ENCODE measurements around the gene ALCAM.
"Not testable (repeated sequence)": the region's sequence is repeated elsewhere in the genome, so short reads cannot be mapped to it uniquely, and the experiment has no call there.

Gene ALCAM

GRCh38 chr3:105594219-105594618 lies 227.5 kb downstream of the ALCAM start:
- no peak for DNase-seq (ENCODE audit: low spot score)

DNA sequence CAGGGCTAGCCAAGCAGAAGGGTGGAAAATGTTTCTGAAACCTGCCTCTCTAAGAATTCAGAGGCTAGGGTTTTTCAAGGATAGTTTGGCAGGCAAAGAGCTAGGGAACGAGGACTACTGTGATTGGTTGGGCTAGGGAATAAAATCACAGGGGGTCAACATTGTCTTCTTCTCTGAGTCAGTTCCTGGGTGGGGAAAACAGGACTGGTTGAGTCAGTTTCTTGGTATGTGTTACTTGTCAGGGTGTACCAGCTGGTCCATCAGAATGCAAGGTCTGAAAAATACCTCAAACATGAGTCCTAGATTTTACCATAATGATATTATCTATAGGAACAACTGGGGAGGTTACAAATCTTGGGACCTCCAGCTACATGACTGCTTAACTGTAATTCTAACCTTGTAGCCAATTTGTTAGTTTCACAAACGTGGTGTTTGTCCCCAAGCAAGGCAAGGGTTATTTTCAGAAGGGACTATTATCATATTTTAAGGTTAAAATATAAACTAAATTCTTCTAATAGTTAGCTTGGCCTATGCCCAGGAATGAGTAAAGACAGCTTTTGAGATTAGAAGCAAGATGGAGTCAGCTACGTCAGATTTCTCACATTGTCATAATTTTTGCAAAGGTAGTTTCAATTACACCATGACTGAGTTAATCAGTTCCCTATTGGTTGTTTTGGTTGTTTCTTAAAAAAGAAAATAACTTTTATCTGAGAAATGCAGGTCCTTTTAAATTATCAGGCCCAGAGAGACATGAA lies 231.5 kb downstream of the ALCAM start:
- DNase-seq (ENCODE audit: low spot score) = no peak

DNA sequence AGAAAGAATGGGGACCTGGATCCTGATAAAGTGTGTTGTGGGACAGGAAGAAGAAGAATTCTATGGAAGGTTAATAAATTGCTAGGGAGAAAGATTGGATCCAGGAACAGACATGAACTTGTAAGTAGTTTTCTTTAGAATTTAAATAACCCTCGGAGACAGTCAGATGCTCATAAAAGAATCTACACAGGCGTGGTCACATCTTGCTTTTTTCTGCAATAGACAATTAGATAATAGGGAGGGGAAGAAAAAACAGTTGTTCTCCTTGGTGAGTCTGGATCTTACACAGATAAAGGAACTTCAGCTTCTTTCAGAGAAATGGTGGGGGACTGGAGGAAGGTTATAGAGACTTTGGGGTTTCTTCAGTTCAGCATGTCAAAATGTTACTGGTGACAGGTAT lies 232.6 kb downstream of the ALCAM start:
- no peak for DNase-seq (ENCODE audit: low spot score)

- not testable (repeated sequence) for DNase-seq (ENCODE audit: low spot score)
These were observed 235.0 kb downstream of the ALCAM start for GRCh38 chr3:105601756-105602155.

DNA sequence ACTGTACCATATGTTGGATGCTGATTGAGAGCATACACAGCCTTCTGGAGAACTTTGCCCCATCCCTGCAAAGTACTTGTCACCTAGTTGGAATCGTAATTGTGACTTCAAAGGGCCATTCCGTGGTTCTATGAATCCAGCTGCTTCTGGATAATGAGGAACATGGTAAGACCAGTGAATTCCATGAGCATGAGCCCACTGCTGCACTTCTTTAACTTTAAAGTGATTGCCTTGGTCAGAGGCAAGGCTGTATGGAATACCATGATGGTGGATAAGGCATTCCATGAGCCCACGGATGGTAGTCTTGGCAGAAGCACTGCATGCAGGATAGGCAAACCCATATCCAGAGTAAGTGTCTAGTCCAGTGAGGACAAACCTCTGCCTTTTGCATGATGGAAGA lies 235.6 kb downstream of the ALCAM start:
- not testable (repeated sequence) for DNase-seq (ENCODE audit: low spot score)

GRCh38 chr3:105603516-105603915 lies 236.8 kb downstream of the ALCAM start:
- not testable (repeated sequence) for DNase-seq (ENCODE audit: low spot score)

DNA sequence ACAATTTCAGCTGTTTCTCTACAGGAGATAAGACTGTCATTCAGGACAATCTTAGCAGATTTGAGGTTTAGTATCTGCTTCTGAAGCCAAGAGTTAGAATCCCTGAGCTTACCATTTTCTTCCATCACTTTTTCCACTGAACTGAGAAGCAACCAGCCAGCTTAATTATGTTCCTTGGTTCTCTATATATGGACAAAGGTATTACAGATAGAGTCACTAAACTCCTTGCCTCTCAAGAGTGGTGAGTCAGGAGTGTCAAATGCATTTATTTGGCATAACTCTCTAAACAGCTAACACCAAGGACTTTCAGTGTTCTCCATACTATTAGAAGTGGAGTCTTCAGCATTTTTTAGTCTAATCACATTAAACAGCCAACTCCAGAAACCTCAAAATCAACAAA lies 239.3 kb downstream of the ALCAM start:
- no peak for DNase-seq (ENCODE audit: low spot score)

DNA sequence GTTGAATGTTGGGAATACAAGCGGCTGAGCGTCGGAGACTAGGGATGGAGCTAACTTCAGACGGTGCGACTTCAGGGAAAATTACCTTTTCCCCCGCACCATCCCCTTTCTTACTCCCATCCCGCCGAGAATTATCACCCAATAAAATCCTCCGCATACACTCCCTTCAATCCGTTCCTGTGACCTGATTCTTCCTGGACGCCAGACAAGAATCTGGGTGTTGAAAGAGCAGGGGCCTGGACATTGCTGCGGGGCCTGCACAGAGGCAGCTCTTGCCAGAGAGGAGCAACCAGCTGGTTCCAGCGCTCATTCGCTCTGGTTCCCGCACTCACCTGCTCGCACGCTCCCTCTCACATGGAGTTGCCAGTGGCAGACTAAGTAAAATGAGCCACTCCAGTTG lies 241.9 kb downstream of the ALCAM start:
- no peak for DNase-seq (ENCODE audit: low spot score)

DNA sequence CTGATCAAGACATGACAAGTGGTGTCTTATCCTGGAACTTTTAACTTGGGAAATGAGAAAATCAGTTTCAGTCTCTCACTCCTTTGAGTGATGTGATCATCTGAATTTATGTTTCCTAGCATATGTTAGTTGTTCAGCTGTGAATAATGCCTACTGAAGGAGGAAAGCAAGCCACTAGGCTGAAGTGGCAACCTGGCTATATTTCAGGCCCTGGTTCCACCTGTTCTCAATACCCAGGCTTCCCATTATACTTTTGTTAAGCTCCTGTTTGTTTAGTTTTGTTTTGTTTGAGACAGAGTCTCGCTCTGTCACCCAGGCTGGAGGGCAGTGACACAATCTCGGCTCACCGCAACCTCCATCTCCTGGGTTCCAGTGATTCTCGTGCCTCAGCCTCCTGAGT lies 243.8 kb downstream of the ALCAM start:
- DNase-seq (ENCODE audit: low spot score) = no peak

GRCh38 chr3:105611304-105612192 lies 244.8 kb downstream of the ALCAM start:
- no peak for DNase-seq (ENCODE audit: low spot score)

GRCh38 chr3:105613120-105613519 lies 246.4 kb downstream of the ALCAM start:
- no peak for DNase-seq (ENCODE audit: low spot score)

DNA sequence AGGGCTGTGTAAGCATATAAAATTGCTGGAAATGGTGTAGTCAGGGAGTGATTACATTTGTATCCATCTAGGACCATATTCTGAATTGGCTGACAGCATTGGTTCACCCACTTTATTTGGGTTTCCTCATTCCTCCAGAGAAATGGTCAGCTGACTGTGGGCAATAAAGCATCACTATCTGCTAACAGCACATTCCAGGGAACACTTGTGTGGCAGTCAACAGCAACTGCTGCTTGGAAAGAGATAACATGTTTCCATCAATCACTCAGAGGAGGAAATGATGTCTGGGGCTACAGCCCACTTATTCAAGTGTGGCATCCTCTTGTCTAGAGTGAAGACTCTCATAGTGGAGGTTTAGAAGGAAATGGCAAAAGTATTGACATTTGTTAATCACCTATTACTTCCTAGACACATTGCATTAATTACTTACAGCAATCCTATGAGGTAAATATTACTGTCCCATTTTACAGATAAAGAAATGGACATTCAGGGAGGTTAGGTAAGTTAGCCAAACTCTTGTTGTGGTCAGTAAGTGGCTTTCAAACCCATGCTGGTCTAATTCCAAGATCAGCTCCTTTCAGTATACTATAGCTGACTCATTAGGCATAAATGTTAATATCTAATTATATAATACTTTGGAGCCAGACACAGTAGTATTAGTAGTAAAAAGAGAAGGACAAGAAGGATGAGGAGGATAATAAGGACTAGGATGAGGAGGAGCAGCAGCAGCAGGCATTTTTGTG lies 247.8 kb downstream of the ALCAM start:
- no peak for DNase-seq (ENCODE audit: low spot score)

DNA sequence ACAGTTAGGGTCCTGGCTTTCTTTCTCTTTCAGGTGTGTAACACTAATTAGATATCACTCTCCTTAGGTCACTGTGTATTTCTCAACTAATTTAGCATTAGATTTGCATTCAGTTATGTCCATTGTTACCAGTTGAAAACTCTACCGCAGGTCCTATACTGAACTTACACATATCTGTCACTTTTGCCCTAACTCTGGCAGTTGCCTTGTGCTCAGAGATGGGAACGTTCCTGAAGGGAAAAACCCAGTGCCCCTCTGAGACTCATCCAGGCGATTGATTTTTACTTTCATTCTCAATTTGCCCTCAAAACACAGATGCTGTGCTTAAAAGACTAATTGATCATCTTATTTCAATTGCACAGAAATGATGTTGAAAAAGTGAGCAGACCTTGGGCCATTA lies 249.1 kb downstream of the ALCAM start:
- DNase-seq (ENCODE audit: low spot score) = no peak

- DNase-seq (ENCODE audit: low spot score) = no peak
These were observed 249.8 kb downstream of the ALCAM start for GRCh38 chr3:105616374-105617121.

- DNase-seq (ENCODE audit: low spot score) = no peak
These were observed 251.8 kb downstream of the ALCAM start for GRCh38 chr3:105618556-105618955.

GRCh38 chr3:105619651-105620050 lies 252.9 kb downstream of the ALCAM start:
- DNase-seq (ENCODE audit: low spot score) = no peak

- no peak for DNase-seq (ENCODE audit: low spot score)
These were observed 253.5 kb downstream of the ALCAM start for GRCh38 chr3:105620236-105620635.

GRCh38 chr3:105622169-105622568 lies 255.5 kb downstream of the ALCAM start:
- no peak for DNase-seq (ENCODE audit: low spot score)
